ENCODE data around the gene TEAD3. TPM values are rescaled to one million over a fixed set of nuclear protein-coding genes. Genes with fewer than 3 reads are reported as not detected.
A peak's percentile ranks its signal among the peaks of the same experiment; 100 is the strongest.

Gene TEAD3
- total RNA-seq, 1 experiment from 2014 or later: 10.7 TPM

- DNase-seq (ENCODE audit: low read depth, low spot score) (no peak), ATAC-seq (no peak)
- TF ChIP-seq REST (IDR thresholded peaks at IDR 0.05; ENCODE audit: insufficient read depth in 1 of 2, low read depth in 2 of 2, low read length in 1 of 2): no peak
- no peak for TF ChIP-seq TCF7L2 (IDR thresholded peaks at IDR 0.05; ENCODE audit: low read depth, low read length)
- TF ChIP-seq POLR2AphosphoS5 (IDR thresholded peaks at IDR 0.05; ENCODE audit: low read depth, low read length): no peak
- TF ChIP-seq CTCF (IDR thresholded peaks at IDR 0.05): no peak
- no peak for TF ChIP-seq SIN3A (IDR thresholded peaks at IDR 0.05; ENCODE audit: borderline replicate concordance, insufficient read depth, low read depth, low read length)
- Histone ChIP-seq H3K27ac (ENCODE audit: low read length) (peak overlapping the region; percentile 5; the same call in 1 of the 2 replicates), H3K36me3 (ENCODE audit: control insufficient read depth, insufficient read depth, low read length) (peaks cover 30% of the 10 kb centered on the region), H3K27me3 (ENCODE audit: control insufficient read depth, insufficient read depth, low read length) (no peaks in the 10 kb centered on the region), H3K4me3 (ENCODE audit: low read depth in 2 of 2, low read length in 2 of 2) (no peak overlapping the region), H3K4me1 (ENCODE audit: control insufficient read depth, insufficient read depth, low read length) (peaks cover 42% of the 10 kb centered on the region), H3K9me3 (ENCODE audit: control insufficient read depth, insufficient read depth, low read depth, low read length) (no peaks in the 10 kb centered on the region)
- ChIA-PET CTCF (interaction anchor here (0.5 to 0.6 kb wide), 3 partner anchors 51 to 167 kb away, joined by 4 to 6 read pairs (median 5); no protein-coding TSS in a partner anchor), POLR2A (interaction anchor here (0.6 kb wide), 3 partner anchors 10 to 930 kb away, joined by 3 to 4 read pairs (median 3); no protein-coding TSS in a partner anchor)
- BruUV-seq (replicated peaks): no TSS peak
- intact Hi-C loops (cut with micrococcal nuclease; ENCODE audit: unreplicated experiment): no loop called here
- in situ Hi-C loops (cut with HindIII; ENCODE audit: low pct_unique_long_range_greater_than_20kb, low sequenced_read_pairs): no loop called here
Measured at GRCh38 chr6:35471836-35472345, 25.0 kb downstream of the TEAD3 start.

- peaks cover 30% of the 10 kb centered on the region for H3K36me3 ChIP-seq (ENCODE audit: control insufficient read depth, insufficient read depth, low read length)
- no peaks in the 10 kb centered on the region for H3K9me3 ChIP-seq (ENCODE audit: control insufficient read depth, insufficient read depth, low read depth, low read length)
- no peak for DNase-seq (ENCODE audit: low read depth, low spot score)
Measured at GRCh38 chr6:35470663-35471120, 26.2 kb downstream of the TEAD3 start.

More at GRCh38 chr6:35470663-35471120, 26.2 kb downstream of the TEAD3 start:
- Histone ChIP-seq H3K27me3 (ENCODE audit: control insufficient read depth, insufficient read depth, low read length) (no peaks in the 10 kb centered on the region), H3K4me1 (ENCODE audit: control insufficient read depth, insufficient read depth, low read length) (peaks cover 42% of the 10 kb centered on the region), H3K4me3 (ENCODE audit: low read depth in 2 of 2, low read length in 2 of 2) (peak overlapping the region; percentile 95), H3K27ac (ENCODE audit: low read length) (peak overlapping the region; percentile 44; the same call in 1 of the 2 replicates)
- ChIA-PET CTCF (no interaction called here), POLR2A (interaction anchor here (0.7 kb wide), 1 partner anchor 25 kb away, joined by 3 read pairs; no protein-coding TSS in a partner anchor)
- BruUV-seq (replicated peaks): no TSS peak
- TF ChIP-seq TCF7L2 (IDR thresholded peaks at IDR 0.05; ENCODE audit: low read depth, low read length) (no peak), POLR2AphosphoS5 (IDR thresholded peaks at IDR 0.05; ENCODE audit: low read depth, low read length) (peak; percentile 19; the same call in 1 of the 2 replicates)
- ATAC-seq: no peak
- in situ Hi-C loops (cut with HindIII; ENCODE audit: low pct_unique_long_range_greater_than_20kb, low sequenced_read_pairs) (no loop called here), intact Hi-C loops (cut with micrococcal nuclease; ENCODE audit: unreplicated experiment) (no loop called here)
